SJSA1 (cell line): ENCODE measurements around the gene OTUD4. TPM values are rescaled to one million over a fixed set of nuclear protein-coding genes. Genes with fewer than 3 reads are reported as not detected.

Experiments used
- DNase-seq, 2 experiments: peaks; one replicate each; pipeline ENCODE4 v3.0.0-alpha.2; 2015 to 2020; ENCODE audit warnings: low spot score in 2 of 2, low read depth in 1 of 2
- H3K27ac ChIP-seq: fragments of 250-450 bp; sonication (Bioruptor Pico); 2 replicates; pipeline ENCODE4 v1.5.1; 2020; ENCODE audit warnings: mild to moderate bottlenecking, moderate library complexity
- H3K27me3 ChIP-seq: fragments of 250-450 bp; sonication (Bioruptor Pico); replicated peaks from 2 replicates; pipeline ENCODE4 v1.5.1; 2020; ENCODE audit warnings: mild to moderate bottlenecking, moderate library complexity
- H3K36me3 ChIP-seq: fragments of 250-450 bp; sonication (Bioruptor Pico); 2 replicates; pipeline ENCODE4 v1.5.1; 2020; ENCODE audit warnings: mild to moderate bottlenecking
- H3K4me1 ChIP-seq: fragments of 250-450 bp; sonication (Bioruptor Pico); replicated peaks from 2 replicates; pipeline ENCODE4 v1.6.1; 2021; ENCODE audit warnings: mild to moderate bottlenecking
- H3K4me3 ChIP-seq: fragments of 250-450 bp; sonication (Bioruptor Pico); 2 replicates; pipeline ENCODE4 v1.5.1; 2020; ENCODE audit warnings: mild to moderate bottlenecking
- H3K9me3 ChIP-seq: fragments of 250-450 bp; sonication (Bioruptor Pico); replicated peaks from 2 replicates; pipeline ENCODE4 v1.5.1; 2020; ENCODE audit warnings: mild to moderate bottlenecking
- total RNA-seq: library from RNA; depleted of rRNA; stranded (reverse); fragments of >200 nt; shearing (Covaris generic); gene quantifications from 2 replicates; pipeline ENCODE4 v1.2.3, GENCODE V29; 2014

The OTUD4 gene
- total RNA-seq, 1 experiment from 2014 or later: 9.0 TPM

DNA sequence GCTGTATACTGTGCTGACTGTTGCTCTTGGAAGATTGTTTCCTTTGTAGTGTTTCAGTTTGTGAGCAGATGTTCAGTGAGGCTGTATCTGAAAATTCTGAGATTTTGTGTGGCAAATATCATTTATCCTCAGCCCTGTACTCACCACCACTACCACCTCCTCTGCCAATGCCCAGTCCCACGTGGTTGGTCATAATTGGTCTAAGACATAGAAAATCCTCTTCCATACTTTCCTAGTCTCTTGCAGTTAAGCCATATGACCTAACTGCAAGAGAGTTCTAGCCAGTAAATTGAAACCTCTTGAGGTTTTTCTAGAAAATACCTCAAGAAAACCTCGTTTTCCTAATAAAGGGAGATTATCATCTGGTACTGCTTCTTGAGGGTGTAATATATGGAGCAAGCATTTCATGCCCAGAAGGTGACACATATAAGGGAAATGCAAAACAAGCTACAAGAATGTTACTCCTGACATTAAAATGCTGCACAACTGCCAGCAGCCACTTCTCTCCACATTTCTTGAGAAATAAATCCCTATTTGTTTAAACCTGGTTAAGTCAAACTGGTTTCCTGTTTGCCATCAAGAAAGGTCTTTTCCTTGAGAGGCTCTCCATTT lies 49.5 kb downstream of the OTUD4 start:
- Histone ChIP-seq H3K27ac (no peak overlapping the region; the same call in 1 of the 2 replicates), H3K4me3 (no peak overlapping the region), H3K9me3 (no peaks in the 10 kb centered on the region), H3K4me1 (no peaks in the 10 kb centered on the region; the same call in 1 of the 2 replicates), H3K36me3 (peaks cover 51% of the 10 kb centered on the region), H3K27me3 (no peaks in the 10 kb centered on the region)
- DNase-seq: peak in 1 of 2 experiments; percentile 19

DNA sequence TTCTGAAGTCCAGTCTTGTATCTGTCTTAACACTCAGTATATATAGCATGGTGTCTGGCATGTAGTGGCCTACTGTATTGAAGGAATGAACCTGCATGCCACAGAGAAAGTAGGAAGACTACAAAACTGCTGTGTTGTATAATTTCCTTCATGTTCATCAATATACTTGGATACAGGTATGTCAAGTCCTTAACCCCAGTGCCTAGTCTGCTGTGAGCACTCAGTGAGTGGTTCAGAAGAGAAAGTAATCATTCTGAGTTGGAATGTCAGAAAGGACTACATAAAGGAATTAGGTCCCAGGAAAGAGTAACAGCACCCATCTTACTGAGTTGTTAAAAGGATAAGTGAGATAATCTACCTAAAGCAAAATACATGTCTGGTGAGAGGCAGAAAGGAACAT lies 50.3 kb downstream of the OTUD4 start:
- peaks cover 58% of the 10 kb centered on the region for H3K36me3 ChIP-seq
- no peaks in the 10 kb centered on the region; the same call in 1 of the 2 replicates for H3K4me1 ChIP-seq
- DNase-seq: peak in 1 of 2 experiments; percentile 2
- no peaks in the 10 kb centered on the region for H3K9me3 ChIP-seq
- no peak overlapping the region for H3K4me3 ChIP-seq
- no peak overlapping the region for H3K27ac ChIP-seq
- H3K27me3 ChIP-seq: no peaks in the 10 kb centered on the region

DNA sequence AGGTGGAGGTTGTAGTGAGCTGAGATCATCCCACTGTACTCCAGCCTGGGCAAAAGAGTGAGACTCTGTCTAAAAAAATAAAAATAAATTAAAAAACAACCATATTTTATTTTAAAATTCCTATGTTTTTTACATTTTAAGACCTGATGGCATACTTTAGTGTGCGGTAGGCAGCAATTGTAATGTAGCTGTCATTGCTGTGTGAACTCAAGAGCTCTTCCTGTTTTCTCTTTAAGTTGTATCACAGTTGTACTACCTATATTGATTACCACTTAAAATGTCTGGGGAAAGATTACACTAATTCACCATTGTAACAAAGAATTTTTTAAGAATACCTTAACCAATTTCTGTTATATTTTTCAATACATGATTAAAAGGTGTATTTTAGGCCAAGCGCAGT lies 55.0 kb downstream of the OTUD4 start:
- H3K27ac ChIP-seq: no peak overlapping the region
- no peaks in the 10 kb centered on the region for H3K9me3 ChIP-seq
- H3K4me3 ChIP-seq: no peak overlapping the region
- no peaks in the 10 kb centered on the region for H3K4me1 ChIP-seq
- H3K27me3 ChIP-seq: no peaks in the 10 kb centered on the region
- H3K36me3 ChIP-seq: peaks cover 91% of the 10 kb centered on the region
- DNase-seq: no peak

DNA sequence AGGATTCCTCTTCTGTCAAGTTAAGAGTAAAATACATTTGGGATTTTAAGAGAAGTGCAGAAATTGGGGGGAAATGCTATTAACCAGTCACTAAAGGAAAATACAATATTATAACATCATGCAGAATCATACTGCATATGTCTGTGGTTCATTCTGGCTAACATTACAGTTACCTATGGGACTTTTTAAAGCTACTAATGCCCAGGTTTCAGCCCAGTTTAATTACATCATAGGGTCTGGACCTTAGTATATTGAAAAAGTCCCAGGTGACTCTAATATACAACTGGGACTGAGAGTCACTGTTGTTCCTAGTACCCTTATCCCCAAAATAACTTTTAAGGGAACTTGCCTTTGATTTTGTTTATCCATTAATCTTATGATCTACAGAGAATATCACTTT lies 72.3 kb downstream of the OTUD4 start:
- Histone ChIP-seq H3K27ac (no peak overlapping the region), H3K4me3 (no peak overlapping the region), H3K36me3 (peaks cover 88% of the 10 kb centered on the region), H3K4me1 (no peaks in the 10 kb centered on the region), H3K27me3 (no peaks in the 10 kb centered on the region), H3K9me3 (no peaks in the 10 kb centered on the region)
- no peak for DNase-seq

DNA sequence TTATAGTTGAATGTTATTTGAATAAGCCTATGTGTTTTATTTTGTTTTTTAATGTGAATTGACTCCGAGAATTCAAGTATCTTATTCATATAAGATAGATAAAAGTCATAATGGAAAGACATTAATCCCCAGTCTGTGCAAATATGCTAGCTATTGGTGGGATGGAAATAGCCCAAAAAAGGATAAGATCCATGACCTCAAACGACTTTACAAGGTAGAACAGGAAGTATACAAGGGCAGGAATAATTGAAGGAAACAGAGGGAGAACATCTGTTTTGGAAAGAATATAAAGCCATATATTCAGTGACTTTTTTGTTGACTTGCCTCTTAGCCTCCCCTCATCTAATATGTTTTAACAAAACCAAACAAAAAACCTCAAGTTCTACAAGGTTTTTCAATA lies 73.3 kb downstream of the OTUD4 start:
- Histone ChIP-seq H3K4me3 (no peak overlapping the region), H3K9me3 (no peaks in the 10 kb centered on the region), H3K36me3 (peaks cover 80% of the 10 kb centered on the region), H3K4me1 (no peaks in the 10 kb centered on the region), H3K27me3 (no peaks in the 10 kb centered on the region), H3K27ac (no peak overlapping the region)
- DNase-seq: no peak

DNA sequence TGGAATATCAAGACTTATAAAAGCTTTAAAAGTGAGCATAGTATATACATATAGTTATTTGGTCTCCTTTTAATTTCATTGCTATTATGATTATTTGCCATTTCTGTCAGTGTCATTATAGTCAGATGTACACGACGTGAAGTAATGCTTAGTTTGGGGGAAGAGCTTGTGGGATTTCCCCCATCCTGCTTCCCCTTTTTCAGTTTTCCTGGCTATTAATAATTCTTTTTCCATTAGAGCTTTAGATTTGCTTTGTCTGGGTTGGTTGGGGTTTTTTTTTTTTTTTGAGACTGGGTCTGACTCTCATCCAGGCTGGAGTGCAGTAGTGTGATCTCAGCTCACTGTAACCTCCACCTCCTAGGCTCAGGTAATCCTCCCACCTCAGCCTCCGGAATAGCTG lies 76.9 kb downstream of the OTUD4 start:
- Histone ChIP-seq H3K4me3 (no peak overlapping the region), H3K4me1 (no peaks in the 10 kb centered on the region; the same call in 1 of the 2 replicates), H3K36me3 (peaks cover 59% of the 10 kb centered on the region), H3K27ac (no peak overlapping the region), H3K27me3 (no peaks in the 10 kb centered on the region), H3K9me3 (no peaks in the 10 kb centered on the region)
- DNase-seq: no peak

DNA sequence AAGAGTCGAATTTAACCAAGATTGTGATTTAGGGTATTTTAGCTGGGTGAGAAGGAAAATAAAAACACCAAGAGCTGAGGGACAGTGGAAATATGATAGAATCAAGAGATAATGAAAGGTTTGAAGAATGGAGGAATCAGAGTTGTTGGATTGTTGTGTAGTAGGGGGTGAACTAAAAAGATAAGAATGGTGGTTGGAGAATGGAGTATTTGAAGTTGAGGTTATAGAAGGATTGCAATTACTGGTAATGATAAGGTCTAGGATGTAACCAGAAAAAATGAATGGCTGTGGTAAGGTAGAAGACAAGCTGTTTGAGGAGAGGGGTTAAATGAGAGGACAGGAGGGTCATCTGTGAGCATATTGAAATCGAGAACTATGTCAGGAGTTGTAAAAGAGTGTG lies 77.8 kb downstream of the OTUD4 start:
- H3K27ac ChIP-seq: no peak overlapping the region
- no peaks in the 10 kb centered on the region for H3K9me3 ChIP-seq
- DNase-seq: no peak
- no peaks in the 10 kb centered on the region; the same call in 1 of the 2 replicates for H3K4me1 ChIP-seq
- no peak overlapping the region for H3K4me3 ChIP-seq
- peaks cover 53% of the 10 kb centered on the region for H3K36me3 ChIP-seq
- H3K27me3 ChIP-seq: no peaks in the 10 kb centered on the region

DNA sequence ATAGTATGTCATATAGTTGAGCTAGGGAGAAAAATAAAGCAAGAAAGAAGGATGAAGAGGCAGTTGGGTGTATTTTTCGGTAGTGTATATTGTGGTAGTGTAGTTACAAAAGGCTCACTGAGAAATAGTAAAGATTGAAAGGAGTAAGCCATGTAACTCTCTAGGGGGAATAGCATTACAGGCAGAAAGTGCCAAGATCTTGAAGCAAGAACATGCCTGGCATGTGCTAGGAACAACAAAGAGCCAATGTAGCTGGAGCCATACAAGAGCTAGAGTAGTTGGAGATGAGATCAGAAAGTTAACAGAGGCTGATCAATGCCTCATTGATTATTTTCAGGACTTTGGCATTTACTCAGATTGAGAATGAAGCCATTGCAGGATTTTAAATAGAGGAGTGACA lies 79.3 kb downstream of the OTUD4 start:
- Histone ChIP-seq H3K27ac (no peak overlapping the region), H3K36me3 (peaks cover 38% of the 10 kb centered on the region), H3K4me1 (peaks cover 6% of the 10 kb centered on the region), H3K9me3 (no peaks in the 10 kb centered on the region), H3K27me3 (no peaks in the 10 kb centered on the region), H3K4me3 (no peak overlapping the region)
- DNase-seq: no peak

DNA sequence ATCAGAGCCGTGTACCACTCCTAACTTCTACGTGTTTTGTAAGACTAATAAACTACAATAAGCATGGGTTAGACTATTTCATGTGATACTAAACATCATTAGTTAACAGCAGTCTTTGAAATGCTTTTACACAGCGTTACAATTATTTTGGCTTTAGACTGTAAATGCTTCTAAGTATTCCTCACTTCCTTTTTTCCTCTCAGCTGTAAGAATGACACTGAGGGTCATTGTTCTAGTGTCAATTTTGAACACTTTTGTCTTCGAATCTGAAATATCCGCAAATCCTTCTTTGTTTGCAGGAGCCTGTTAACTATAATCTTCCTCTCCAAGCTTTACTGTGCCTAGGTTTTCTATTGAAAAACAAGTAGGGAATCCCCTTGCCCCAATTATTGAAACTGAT lies 80.7 kb downstream of the OTUD4 start:
- DNase-seq: peak in 1 of 2 experiments; percentile 11
- peak overlapping the region; percentile 75 for H3K4me3 ChIP-seq
- no peaks in the 10 kb centered on the region for H3K9me3 ChIP-seq
- peak overlapping the region; percentile 93 for H3K27ac ChIP-seq
- peaks cover 6% of the 10 kb centered on the region for H3K4me1 ChIP-seq
- H3K36me3 ChIP-seq: peaks cover 37% of the 10 kb centered on the region
- H3K27me3 ChIP-seq: no peaks in the 10 kb centered on the region

DNA sequence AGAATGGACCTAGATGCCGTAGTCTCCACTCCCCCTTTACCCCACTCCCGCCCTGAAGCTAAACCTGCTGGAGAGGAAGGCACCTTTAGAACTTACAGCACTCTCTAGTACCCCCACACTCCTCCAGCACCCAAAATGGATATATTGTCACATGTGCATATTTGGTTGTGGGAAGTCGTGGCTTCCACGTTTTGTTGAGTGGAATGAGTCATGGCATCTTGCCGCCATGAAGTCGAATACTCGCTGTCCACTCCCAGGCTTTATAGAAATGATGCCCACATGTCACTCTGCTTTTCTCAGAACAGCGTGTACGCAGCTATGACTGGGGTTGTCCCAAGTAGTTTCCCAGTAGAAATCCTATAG lies 81.7 kb downstream of the OTUD4 start:
- H3K27me3 ChIP-seq: no peaks in the 10 kb centered on the region
- peak overlapping the region; percentile 93 for H3K27ac ChIP-seq
- peak in 1 of 2 experiments; percentile 62 for DNase-seq
- H3K36me3 ChIP-seq: peaks cover 43% of the 10 kb centered on the region
- peak overlapping the region; percentile 75 for H3K4me3 ChIP-seq
- no peaks in the 10 kb centered on the region for H3K9me3 ChIP-seq
- H3K4me1 ChIP-seq: peaks cover 6% of the 10 kb centered on the region

DNA sequence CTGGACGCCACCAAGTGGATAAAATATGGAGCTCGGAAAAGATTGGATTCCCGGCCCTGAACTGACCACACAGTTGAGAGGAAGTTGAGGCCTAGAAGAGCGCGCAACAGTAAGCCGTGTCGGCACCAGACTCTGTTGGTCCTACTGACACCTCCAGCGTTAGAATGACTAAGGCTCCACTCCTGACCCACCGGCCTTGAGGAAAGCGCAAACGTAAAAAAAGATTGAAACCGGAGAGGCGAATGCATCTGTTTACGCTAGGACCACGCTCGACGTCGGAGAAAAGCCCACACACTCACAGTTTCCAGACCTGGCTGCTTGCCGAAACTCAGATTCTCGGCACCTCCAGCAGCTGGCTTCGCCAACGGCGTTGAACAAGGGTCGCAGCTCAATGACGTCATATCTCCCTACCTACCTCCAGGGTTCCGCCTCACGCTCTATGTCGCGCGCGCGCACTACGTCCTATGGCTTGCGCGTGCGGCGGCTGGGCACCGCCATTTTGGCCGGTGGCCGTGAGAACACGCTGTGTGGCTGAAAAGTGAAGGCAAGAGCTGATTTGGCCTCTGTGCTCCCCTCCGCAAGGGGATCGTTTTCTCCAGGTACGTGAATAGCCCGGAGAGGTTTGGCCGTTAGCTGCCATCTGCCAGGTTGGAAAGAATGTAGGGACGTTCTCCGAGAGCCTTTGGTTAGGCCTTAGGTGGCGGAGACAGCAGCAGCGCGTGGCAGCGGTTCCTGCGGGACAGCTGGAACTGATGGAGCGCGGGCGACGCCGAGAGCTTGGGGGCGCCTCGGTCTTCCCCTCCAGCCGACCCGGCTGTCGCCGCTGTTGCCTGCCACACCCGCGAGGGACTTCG lies 82.3 kb downstream of the OTUD4 start, which contains the start of the genes ABCE1 and ANAPC10:
ABCE1 (plus strand) TSS at position 491 of the 854 bp plus-strand sequence. CDS start 6,102 bp downstream, outside the sequence.
ANAPC10 (minus strand) TSS at position 376 of the 854 bp plus-strand sequence. CDS start 2,097 bp downstream, outside the sequence.
- Histone ChIP-seq H3K27ac (peak within 1 kb of the TSS; percentile 93), H3K27me3 (no peaks in the 10 kb centered on the region), H3K4me1 (peaks cover 6% of the 10 kb centered on the region), H3K9me3 (no peaks in the 10 kb centered on the region), H3K4me3 (peak within 1 kb of the TSS; percentile 75), H3K36me3 (peaks cover 48% of the 10 kb centered on the region)
- DNase-seq: peak; percentile 94 to 98

DNA sequence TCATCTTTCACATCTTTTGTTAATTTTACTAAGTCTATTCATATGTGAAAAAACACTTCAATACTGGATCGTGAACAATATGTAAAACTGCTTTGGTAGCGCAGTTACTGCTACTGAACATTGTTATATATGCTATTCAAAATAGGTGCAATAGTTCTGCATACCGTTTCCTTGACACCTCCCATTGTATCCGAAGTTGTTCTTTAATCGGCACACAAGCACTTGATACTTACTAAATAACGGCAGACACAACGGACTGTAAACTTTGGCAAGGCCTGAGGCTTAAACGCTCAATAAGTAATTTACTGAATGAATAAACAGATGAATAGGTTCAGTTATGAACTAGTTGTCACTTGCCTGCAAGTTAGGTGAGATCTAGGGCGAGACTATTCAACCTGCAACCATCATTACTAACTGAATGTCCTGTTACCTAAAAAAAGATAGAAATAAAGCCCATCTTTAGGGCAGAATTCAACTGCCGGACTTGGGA lies 83.0 kb downstream of the OTUD4 start:
- H3K4me3 ChIP-seq: peak overlapping the region; percentile 75
- DNase-seq: no peak
- H3K9me3 ChIP-seq: no peaks in the 10 kb centered on the region
- H3K27me3 ChIP-seq: no peaks in the 10 kb centered on the region
- H3K4me1 ChIP-seq: peaks cover 6% of the 10 kb centered on the region
- peak overlapping the region; percentile 93 for H3K27ac ChIP-seq
- H3K36me3 ChIP-seq: peaks cover 54% of the 10 kb centered on the region

DNA sequence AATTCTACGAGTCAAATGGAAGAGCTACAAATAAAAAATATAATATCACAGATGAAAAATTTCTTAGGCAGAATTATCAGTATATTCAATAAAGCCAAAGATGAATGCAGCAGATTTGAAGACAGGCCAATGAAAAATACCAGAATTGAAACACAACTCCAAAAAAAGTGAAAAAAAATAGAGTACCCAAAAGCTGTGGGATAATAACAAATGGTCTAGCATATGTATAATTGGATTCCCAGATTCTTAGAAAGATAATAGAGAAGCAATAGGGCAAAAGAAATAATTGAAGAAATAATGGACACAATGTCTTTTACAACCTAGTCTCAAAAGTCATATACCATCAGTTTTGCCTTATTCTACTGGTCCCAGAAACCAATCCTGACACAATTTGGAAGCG lies 86.8 kb downstream of the OTUD4 start:
- no peaks in the 10 kb centered on the region for H3K9me3 ChIP-seq
- DNase-seq: no peak
- no peaks in the 10 kb centered on the region for H3K27me3 ChIP-seq
- no peak overlapping the region for H3K27ac ChIP-seq
- H3K36me3 ChIP-seq: peaks cover 74% of the 10 kb centered on the region
- H3K4me3 ChIP-seq: no peak overlapping the region
- peaks cover 6% of the 10 kb centered on the region for H3K4me1 ChIP-seq

DNA sequence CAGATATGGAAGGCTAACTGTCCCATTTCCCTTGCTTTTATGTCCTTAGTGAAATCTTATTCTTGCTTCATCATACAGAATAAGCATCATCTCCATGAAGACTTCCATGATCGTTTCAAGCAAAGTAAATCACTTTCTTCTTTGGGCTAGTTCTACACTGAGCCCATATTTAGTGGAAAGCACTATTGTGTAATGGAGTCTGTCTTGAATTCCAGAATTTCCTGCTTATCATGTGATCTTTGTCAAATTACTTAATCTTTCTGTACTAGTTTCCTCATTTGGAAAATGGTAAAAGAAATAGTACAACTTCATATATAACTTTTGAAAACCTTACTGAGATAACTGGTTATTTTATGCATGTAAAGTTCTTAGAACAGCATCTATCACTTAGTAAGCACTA lies 90.0 kb downstream of the OTUD4 start:
- Histone ChIP-seq H3K36me3 (peaks cover 89% of the 10 kb centered on the region), H3K4me1 (no peaks in the 10 kb centered on the region), H3K27ac (no peak overlapping the region), H3K9me3 (no peaks in the 10 kb centered on the region), H3K27me3 (no peaks in the 10 kb centered on the region), H3K4me3 (no peak overlapping the region)
- no peak for DNase-seq
